Measurements from ENCODE around the gene DNAH2.

- no peak for TF ChIP-seq FOSL1 (IDR thresholded peaks at IDR 0.05; ENCODE audit: low read depth)
- no peak for TF ChIP-seq ZNF274 (IDR thresholded peaks at IDR 0.05; ENCODE audit: low read depth, low read length)
- no peak for TF ChIP-seq RAD21 (IDR thresholded peaks at IDR 0.05; ENCODE audit: low read depth)
- TF ChIP-seq SP1 (IDR thresholded peaks at IDR 0.05; ENCODE audit: low read depth): no peak
- no peak for TF ChIP-seq EZH2 (IDR thresholded peaks at IDR 0.05)
- TF ChIP-seq EZH2phosphoT487 (IDR thresholded peaks at IDR 0.05; ENCODE audit: borderline replicate concordance): no peak
- TF ChIP-seq CTCF (IDR thresholded peaks at IDR 0.05 in 2 of 3, conservative IDR thresholded peaks at IDR 0.05 in 1 of 3; ENCODE audit: borderline replicate concordance in 1 of 3, insufficient read depth in 1 of 3, low read depth in 2 of 3, low read length in 2 of 3): no peak
- no peak for TF ChIP-seq SIN3A (IDR thresholded peaks at IDR 0.05; ENCODE audit: low read depth)
- no peak for TF ChIP-seq POLR2A (IDR thresholded peaks at IDR 0.05; ENCODE audit: borderline replicate concordance, extremely low read depth, insufficient read depth, insufficient read length)
- TF ChIP-seq, protein P1, sequence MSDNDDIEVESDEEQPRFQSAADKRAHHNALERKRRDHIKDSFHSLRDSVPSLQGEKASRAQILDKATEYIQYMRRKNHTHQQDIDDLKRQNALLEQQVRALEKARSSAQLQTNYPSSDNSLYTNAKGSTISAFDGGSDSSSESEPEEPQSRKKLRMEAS (IDR thresholded peaks at IDR 0.05): no peak
- no peak for TF ChIP-seq JUND (IDR thresholded peaks at IDR 0.05)
These were observed 89.0 kb downstream of the DNAH2 start for GRCh38 chr17:7806587-7806986.
